Kidney glomerular epithelial cell (primary cell): ENCODE results near the gene OR2Z1.
"Not testable (repeated sequence)": the region's sequence is repeated elsewhere in the genome, so short reads cannot be mapped to it uniquely, and the experiment has no call there.

ENCODE experiments used
- DNase-seq: peaks from one replicate; lab custom pipeline; 2025; lab: John Stamatoyannopoulos, UW

Gene OR2Z1

GRCh38 chr19:8702350-8702749 is 19.1 kb upstream of the OR2Z1 start:
- DNase-seq = no peak

DNA sequence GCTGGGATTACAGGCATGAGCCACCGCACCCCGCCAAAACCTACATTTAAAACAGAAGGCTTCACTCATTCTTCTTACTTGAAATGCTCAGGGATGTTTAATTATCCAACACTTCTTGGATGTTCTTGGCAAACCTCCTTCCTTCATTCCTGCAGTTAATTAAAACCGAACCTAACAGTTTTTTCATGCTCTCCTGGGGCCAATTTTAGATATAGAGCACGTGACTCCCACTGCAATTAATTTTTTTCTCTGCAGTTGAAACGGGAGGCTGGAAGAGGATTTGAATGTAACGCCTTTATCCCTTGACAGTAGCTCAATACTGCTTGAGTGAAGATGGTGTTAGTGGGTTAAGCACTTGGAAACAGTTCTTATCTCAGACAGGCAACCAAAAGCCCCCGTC is 18.2 kb upstream of the OR2Z1 start:
- no peak for DNase-seq

DNA sequence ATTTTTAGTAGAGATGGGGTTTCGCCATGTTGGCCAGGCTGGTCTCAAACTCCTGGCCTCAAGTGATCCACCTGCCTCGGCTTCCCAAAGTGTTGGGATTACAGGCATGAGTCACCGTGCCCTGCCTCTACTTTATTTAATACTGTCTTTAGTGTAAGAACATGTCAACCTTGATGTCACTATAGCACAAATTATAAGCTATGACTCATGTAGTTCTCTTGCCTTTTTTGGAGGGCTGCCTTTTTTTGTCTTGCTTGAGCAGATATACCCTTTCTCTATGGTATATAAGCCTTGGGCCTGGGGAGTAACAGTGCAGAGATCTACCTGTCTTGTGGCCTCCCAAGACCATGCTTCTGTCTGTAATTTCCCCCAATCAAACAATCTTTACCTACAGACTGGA is 16.1 kb upstream of the OR2Z1 start:
- not testable (repeated sequence) for DNase-seq

GRCh38 chr19:8705742-8706141 is 15.7 kb upstream of the OR2Z1 start:
- DNase-seq = no peak

DNA sequence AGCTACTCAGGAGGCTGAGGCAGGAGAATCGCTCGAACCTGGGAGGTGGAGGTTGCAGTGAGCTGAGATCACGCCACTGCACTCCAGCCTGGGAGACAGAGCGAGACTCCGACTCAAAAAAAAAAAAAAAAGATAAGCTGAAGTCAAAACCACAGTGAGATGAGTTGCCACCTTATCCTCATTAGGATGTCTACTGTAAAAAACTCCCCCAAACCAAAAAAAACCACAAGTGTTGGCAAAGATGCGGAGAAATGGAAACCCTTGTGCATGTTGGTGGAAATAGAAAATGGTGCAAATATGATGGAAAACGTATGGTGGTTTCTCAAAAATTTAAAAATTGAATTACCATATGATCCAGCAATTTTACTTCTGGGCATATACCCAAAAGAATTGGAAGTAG is 11.1 kb upstream of the OR2Z1 start:
- DNase-seq = not testable (repeated sequence)

DNA sequence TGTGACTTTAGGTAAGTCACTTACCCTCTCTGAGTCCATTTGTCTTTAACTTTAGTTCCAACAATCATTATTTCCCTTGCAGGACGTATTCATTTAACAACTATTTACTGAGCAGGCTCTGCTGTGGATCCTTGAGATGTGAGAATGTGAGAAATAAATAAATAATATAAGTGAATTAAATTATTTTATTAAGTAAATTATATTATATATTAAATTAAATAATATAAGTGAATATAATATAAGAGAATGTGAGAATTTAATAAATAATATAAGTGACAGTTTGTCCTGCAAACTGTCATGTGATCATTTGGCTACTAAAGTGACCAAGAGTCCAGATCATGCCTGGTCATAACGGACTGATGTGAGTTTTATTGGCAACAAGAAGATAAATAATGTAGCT is 598 bp downstream of the OR2Z1 start:
- no peak for DNase-seq

DNA sequence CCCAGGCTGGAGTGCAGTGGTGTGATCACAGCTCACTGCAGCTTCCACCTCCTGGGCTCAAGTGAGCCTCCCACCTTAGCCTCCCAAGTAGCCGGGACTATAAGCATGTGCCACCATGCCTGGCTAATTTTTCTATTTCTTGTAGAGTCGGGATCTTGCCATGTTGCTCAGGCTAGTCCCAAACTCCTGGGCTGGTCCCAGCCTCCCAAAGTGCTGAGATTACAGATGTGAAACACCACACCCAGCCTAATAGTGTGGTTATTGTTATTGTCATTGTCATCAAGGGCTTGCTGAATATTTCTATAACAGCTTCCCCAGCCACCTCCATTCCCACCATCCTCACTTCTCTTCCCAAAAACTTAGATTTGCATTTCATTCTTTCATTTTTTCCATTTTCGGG is 2.8 kb downstream of the OR2Z1 start:
- DNase-seq = no peak

DNA sequence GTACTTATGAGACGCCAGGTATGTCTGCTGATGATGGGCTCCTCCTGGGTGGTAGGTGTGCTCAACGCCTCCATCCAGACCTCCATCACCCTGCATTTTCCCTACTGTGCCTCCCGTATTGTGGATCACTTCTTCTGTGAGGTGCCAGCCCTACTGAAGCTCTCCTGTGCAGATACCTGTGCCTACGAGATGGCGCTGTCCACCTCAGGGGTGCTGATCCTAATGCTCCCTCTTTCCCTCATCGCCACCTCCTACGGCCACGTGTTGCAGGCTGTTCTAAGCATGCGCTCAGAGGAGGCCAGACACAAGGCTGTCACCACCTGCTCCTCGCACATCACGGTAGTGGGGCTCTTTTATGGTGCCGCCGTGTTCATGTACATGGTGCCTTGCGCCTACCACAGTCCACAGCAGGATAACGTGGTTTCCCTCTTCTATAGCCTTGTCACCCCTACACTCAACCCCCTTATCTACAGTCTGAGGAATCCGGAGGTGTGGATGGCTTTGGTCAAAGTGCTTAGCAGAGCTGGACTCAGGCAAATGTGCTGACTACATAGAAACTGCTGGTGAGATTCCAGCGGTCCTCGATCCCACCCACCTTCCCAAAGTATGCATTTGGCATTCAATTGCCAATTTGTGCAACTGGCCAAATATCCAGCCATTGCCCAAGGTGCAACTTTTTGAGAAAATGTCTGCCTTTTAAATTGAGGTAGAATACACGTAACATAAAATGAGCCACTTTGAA is 10.2 kb downstream of the OR2Z1 start:
- DNase-seq = no peak

DNA sequence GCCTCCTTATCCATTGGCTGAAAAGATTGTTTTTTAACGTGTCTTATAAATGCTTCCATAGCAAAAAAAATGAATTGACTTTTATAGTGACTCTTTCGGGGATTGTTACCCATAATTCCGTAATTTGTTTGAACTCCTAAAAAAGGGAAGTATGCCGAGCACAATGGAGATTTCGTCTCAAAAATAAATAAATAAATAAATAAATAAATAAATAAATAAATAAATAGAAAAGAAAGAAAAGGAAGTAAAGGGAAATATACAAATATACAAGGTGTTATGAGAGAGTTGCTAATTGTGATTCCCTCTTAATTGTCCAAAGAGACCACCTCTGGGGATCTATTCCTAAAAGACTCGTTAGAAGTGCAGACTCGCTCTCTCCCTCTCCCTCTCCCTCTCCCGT is 16.9 kb downstream of the OR2Z1 start:
- DNase-seq = no peak

- DNase-seq = not testable (repeated sequence)
Measured at GRCh38 chr19:8739291-8740065, 18.0 kb downstream of the OR2Z1 start.

GRCh38 chr19:8767257-8767656 is 45.8 kb downstream of the OR2Z1 start:
- not testable (repeated sequence) for DNase-seq

- DNase-seq = not testable (repeated sequence)
Measured at GRCh38 chr19:8769265-8769664, 47.8 kb downstream of the OR2Z1 start.

DNA sequence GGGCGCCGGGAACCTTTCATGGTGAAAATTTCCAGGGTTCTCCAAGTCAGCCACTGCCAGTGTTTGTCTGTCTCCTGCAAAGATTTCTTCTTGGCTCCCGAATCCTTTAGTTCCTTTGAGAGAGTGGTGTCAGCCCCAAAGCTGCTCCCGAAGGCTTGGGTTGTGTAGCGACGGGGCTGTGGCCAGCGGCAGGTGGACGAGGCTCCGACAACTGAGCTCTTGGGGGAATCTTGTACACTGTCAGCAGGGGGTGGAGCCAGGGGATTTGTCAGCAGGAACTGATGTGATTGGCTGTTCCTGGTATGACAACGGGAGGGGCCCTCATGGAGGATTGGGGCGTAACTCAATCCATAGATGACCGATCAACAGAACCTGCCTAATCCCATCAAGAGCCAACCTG is 52.2 kb downstream of the OR2Z1 start:
- DNase-seq = not testable (repeated sequence)
